ENCODE results near the gene DACH1.
A peak's percentile ranks its signal among the peaks of the same experiment; 100 is the strongest.
"Not testable (repeated sequence)": the region's sequence is repeated elsewhere in the genome, so short reads cannot be mapped to it uniquely, and the experiment has no call there.

DACH1 gene

DNA sequence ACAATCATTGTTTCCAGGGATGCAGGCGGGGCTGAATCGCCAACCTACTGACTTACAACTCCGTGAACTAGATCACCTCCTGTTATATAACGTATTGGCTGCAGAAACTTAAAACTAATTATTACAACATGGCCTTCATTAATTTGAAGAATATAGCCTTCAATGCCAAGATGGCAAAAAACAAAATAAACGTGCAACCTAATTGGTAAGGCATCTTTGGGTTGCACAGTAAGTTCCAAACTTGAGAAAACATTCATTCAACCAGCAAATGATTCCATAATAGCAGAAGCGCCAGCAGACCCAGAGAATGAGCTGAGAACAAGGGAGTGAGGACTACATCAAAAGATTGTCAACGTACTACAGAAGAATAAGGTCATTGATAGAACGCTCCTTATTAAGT is 39.8 kb downstream of the DACH1 start:
- DNase-seq = no peak

DNA sequence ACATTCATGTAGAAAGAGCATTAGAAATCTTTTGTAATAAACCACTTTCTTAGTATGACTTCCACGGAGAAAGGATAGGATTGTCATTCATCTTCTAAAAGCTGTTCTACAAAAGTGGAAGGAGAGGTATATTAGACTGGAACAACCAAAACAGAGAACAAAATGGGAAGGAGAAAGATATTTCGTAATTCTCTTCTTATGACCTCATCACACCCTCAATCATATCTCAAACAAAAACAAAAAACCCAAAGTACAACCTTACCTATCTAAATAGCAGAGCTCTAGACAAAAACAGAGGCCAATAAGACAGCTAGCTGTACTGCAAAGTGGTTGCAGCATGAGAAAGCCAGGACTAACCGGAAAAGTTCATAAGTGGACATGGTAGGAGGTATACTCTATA is 46.3 kb downstream of the DACH1 start:
- DNase-seq = no peak

DNA sequence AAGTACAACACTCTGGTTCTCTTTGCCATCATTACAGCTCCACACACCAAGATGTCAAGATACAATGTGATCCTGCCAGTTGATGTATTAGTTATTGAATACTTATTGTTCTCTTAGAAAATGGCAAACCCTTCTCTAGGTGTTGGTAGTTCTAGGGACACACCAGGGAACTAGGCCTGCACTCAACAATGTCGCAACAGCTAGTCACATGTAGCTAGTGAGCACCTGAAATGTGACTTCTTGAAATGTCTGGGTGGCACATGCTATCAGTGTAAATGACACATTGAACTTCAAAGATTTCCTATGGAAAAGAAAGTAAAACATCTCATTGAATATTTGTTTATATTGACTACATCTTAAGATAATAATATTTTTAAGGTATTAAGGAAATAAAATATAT is 49.7 kb downstream of the DACH1 start:
- no peak for DNase-seq

DNA sequence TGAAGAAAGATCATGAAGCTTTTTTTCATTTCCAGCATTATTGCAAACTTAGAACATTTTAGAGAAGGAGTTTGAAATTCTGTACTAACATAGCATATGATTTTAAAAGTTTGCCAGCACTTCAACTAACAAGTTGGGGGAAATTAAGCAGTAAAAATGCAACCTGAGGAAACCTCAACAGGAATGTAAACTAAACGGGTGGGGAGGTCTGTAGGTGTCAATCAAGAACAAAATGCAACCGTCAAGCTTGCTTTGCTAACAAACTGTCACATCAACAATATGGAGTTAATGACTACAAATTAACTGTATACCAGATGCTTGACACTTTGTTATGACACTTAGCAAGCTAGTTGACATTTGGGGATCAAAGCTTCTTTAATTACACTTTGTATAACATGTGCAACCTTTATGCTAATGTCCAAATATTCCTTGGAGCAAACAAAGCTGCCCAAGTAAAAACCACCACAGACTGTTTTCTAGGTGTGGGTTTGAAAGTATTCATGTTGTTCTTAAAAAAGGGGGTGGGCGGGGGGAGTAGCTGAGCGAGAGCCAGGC is 52.1 kb downstream of the DACH1 start:
- DNase-seq = no peak

DNA sequence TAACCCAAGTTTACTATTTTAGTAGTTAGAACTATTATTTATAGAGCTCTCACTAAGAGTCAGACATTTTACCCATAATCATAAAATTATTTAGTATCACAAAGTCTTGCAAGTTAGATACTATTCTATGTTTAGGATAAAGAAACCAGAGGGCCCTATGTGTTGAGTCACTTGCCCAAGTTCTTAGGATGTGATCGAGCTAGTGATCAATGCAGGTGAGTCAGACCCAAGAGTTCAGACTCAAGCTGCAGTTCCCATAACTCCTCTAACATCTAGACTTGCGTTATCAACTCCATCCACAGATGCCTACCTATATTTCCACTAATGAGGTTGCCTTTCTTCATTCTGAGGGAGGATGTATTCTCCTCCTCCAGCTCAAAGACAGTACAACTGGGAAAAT is 53.8 kb downstream of the DACH1 start:
- DNase-seq = no peak

DNA sequence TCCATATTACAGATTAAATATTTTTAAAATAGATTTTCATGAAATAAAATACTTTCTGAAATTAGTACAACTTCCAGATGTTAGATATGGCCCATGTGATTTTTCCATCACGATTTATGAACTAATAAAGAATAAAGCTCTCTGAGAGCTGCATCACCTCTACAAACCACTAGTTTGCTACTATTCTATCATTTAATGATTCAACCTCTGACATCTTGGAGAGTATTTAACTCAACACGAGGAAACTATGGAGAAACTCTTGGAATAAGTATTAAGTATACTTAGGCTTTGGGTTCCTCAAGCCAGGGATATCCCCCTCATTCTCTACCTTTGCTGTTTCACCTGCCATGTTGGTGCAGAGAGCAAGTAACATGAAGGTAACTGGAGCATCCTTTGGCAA is 55.7 kb downstream of the DACH1 start:
- DNase-seq = no peak

DNA sequence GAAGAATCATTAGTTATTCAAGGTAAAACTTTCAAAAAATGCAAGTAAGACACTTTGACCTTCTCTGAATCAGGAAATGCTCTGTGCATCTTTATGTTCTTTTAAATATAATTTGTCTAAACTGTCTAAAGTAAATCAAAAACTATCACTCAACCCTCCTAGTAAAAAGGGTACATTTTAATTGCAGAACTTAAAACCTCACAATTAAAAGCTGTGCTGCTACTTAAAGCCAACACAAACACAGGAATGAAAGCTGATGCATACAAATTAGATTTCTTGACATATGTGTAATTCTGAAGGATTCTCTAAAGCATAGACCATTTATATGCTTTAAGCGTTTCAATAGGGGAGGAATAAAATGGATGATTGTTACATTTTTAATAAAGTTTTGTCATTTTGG is 58.3 kb downstream of the DACH1 start:
- DNase-seq = no peak

DNA sequence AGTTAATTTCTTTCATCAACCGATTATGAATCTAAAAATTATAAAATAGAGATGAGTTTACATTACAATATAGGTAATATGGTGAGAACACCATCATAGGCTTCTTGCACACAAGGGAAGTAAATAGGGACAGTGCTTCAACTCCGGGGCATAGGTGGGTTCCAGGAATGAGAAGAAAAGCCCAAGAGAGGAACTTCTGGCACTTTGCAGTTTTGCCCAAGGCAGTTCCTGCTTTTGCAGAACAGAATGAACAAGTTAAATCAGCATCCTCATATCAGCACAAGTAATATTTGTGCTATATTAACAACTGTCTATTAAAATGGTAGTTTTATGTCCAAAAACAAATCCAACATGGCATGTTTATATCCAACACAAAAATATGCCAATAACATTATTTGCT is 60.1 kb downstream of the DACH1 start:
- no peak for DNase-seq

DNA sequence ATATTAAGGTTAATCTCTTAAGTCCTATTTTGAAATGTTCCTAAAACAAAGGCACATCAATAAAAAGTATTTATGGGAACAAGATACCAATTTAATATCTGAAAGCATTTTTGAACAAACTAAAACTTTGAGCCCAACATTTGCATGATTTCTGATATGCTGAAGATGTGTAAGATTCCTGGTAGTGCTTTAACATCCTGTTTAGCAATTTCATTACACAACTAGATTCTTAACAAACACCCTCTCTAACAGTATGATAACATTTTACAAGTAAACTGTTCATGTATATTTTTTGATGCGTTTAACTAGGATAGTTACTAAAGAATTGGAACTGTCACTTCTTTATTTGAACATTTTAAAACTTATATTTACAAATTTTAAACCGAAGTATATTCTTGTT is 63.9 kb downstream of the DACH1 start:
- no peak for DNase-seq

DNA sequence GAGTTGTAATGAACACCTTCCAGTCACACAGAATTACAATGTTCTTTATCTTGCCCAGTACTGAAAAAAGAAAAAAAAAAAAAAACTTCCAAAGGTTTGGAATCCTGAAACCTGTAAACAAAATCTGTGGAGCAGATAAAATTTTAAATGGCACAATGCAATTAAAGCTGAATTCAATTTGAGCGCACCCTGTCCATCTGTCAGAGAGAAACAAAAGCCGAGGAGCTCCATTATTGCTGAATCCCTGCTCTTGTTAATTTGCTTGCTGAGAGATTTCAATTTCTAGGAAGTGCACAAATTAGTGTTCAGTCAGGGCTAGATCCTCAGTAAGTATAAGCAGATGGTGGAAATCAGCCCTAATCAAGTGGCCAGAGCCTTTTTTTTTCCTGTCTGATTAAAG is 65.2 kb downstream of the DACH1 start:
- DNase-seq = no peak

DNA sequence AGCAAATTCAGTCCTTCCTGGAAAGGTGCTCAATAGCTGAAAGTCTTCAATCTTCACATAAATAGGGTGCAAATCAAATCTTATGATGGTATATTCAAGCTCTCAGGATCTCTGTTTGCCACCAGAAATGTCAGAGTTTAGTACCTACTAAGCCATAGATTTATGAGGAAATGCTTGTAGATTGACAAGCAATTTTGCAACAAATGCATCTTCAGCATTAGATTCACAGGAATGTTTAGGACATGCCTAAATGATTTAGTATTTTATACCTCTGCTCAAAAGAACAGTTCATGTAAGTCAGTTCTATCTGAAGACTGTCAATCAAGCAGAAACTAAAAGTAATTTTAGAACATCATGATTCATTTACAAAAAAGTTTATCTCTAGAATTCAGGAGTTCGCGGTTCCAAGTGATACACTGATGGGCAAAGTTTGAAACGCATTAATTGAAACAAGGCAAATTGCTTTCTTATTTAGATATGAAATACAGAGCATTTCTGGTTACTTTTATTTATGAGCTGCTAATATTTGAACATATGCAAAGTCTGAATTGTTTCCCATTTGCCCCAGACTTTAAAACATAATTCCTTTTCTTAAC is 65.7 kb downstream of the DACH1 start:
- DNase-seq = peak; percentile 27

DNA sequence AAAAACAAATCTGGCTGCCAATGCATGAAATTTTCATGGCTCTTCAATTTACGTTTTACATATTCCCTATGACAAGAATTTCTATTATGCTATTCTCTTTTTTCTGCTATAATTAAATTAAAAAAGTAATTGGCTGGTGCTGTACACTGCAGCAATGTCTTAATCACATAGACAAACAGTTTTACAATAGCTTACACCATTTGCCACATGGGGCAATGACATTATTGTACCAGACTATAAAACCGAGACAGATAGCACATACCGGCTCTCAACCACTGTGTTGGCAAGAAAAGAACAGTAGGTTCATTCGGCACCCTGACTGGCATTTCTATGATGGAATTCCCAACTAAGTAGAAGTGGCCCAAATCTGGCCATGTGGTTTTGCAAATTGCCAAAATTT is 67.7 kb downstream of the DACH1 start:
- no peak for DNase-seq

DNA sequence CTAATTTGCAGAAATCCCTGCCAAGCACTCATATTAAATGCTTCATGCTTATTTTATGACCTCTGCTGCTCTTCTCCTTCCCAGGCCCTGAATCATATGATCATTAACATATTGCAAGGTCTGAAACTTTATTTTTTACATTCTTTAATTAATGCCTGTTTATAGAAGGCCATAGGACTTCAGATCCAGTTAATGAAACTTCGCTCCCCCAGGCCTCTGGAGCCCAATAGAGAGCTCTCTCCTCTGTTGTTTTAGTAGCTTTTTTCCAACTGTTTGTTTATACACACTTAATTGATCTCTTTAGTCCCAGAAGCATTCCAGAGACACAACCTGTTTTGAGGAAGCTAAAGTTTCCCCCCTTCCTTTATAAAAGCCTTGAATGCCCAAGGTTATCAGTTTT is 68.3 kb downstream of the DACH1 start:
- DNase-seq = no peak

DNA sequence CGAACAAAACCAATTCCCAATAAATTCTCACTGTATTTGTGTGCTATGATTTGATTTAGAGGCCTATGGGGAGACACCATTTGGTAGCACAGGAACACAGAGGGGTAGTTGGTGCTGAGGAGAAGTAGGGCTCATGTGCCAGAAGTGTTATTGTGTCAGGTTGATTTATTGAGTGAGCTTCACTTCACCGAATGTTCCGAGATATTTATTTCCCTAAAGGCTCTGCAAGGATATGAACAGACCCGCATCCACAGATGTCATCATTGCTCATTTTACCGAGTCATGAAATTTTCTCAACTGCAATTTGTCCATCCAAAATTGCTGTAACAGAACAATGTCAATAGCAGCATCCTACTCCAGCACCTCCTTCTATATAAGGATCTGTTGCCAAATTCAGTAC is 69.5 kb downstream of the DACH1 start:
- no peak for DNase-seq

DNA sequence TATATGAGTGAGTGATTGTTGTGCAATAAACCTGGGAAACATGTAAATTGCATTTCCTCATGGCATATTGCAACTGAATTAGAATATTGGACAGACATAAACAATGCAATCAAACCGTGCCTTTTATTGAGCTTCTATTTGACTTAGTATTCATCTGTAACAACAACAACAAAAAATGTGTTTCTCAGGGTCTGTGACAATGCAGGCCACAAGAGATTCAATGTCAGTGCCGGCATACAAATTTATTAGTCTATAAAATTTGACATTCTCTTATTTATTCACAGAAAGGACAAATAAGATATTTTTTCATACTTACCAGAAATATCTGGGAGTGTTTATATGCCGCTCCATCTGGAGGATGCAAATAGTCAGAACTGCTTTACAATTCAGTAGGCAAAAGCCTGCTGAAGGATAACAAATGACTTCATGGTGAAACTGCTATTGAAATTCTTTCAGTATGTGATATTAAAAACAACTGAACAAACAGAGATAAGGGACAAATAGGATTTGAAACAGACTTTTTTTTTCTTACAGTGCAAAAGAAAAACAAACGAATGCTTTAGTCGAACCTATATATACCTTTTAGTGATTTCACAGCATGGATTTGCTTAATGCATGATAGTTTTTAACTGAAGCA is 77.2 kb downstream of the DACH1 start:
- no peak for DNase-seq

DNA sequence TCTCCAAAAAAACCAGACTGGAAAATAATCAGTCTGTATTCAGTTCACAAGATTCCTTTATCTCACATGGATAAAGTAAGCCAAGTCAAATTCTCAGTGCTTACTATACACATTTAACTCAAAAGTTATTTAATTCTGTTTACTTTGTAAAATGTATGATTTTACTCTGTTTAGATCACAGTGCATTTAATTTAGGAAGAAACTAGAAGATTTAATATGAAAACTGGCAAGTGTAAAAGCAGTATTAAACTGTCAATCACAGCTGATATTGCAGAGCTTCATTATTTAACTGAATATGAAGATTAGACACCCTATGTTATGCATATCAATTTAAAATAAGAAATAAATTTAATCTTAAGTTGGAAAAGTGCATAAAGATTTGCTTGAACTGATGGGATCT is 78.0 kb downstream of the DACH1 start:
- DNase-seq = no peak

DNA sequence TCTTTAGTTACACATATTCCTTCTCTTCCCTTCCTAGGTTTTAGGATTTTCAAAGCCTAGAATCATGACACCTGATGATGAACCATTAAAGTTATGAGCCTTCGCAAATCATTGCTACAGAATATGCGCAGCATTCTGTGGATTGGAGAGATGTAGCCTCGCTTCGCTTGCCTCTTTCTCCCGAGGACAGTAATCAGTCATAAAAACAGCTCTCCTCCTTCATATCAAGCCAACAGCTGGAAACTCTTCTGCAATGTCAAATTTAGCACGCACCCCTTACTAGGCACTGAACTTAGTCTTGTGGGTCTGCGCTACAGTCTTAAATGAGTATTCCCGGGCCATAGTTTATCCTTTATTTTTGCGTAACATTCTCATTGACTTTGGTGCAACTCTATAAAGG is 79.6 kb downstream of the DACH1 start:
- no peak for DNase-seq

DNA sequence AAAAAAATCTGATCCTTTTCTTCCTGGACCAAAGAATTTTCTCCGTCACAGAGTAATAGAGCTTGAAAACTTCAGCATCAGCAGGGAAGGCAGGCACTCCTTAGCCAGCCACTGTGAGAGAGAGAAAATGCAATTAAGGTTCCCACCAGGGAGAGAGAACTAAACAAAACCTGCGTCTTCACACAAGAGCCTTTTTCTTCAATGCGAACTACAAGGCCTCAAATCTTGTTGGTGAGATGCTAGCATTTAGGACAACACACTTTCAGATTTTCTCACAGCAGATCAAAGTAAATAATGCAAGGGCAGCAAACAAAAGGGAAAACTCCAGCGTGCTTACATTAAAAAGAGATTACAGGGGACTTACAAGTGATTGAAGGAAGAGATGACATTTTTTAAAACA is 80.1 kb downstream of the DACH1 start:
- DNase-seq = no peak

DNA sequence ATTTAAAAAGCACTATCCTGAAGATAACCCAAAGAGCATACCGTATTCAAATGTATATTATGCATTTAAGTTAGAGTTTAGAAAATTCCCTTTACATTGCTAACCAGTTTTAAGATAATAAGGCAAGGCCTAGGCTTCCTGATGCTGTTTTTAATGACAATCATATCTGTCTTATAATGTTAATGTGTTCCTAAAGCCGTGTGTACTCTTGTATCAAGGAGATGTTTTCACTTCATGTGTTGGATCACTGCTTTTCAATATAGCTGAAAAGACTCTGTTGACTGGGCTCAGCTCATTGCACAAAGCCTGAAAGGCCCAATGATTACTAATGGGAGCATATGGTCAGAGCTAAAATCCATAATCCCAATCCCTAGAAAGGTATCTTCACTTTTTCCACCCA is 81.6 kb downstream of the DACH1 start:
- DNase-seq = no peak

DNA sequence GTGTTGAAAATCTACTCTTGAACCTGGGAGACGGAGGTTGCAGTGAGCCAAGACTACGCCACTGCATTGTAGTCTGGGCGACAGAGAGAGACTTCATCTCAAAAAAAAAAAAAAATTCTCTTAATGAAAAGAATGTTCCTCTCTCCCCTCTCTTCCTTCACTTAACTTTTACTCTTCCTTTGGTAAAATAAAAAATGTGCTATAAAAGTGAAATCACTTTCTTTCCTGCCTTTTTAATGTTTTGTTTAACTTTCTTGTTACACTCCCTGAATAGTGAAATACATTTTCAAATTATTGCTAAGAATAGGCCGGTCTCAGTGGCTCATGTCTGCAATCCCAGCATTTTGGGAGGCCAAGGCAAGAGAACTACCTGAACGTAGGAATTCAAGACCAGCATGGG is 86.5 kb downstream of the DACH1 start:
- DNase-seq = no peak

DNA sequence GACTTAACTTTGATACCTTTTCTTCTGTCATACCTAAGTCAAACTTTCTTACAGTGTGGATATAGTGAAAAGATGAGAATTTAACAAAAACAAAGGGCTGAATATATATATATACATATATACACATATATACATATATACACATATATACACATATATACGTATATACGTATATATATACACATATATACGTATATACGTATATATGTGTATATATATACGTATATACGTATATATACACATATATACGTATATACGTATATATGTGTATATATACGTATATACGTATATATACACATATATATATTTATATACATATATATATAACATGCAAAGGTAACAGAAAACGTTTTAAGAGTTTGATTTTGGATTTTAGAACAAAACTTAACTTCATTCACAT is 88.0 kb downstream of the DACH1 start:
- not testable (repeated sequence) for DNase-seq

DNA sequence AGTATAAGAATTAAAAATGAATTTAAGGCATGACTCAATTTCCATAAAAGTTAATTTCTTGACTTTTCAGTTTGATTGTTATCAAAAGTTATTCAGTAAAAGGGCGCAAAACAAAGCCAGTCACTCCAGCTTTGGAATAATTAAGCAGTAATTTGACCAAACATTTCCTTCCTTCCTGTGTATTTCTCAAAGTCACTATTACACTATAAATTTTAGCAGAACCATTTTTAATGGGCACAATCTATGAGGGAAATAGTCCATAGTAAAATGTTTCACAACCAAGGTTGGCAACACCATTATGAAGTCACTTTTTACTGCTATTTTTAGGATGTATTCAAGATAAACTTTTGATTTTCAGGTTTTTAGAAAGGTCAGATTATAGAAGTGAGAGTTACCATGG is 91.0 kb downstream of the DACH1 start:
- DNase-seq = no peak

DNA sequence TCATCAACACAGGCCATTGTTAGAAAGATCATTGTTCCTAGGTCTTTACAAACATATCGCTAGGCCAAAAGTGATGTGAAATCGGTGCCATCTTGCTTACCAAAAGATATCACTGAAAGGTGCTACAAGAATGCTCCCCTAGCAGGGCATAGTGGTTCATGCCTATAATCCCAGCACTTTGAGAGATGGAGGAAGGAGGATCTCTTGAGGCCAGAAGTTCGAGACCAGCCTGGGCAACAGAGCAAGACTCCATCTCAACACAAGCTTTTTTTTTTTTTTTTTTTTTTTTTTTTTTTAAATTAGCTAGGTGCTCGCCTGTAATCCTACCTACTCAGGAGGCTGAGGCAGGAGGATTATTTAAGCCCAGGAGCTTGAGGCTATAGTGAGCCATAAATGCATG is 92.1 kb downstream of the DACH1 start:
- DNase-seq = no peak

DNA sequence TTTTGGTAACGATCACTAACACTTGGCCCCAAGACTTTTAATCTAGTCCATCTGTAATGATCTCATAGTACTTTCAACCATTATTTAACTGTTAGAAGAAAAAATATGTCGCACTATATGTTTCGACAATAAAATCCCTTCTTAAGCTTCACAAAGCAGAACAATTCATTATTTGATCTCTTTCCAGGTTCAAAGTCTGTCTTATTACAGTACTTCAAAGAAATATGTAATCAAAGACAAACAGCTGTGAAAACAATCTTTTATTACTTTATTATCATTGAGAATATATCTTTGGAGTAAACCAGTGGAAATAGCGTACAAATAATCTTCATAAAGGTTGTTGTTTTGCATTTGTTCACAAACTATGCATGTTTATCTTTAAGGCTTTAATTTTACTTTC is 93.5 kb downstream of the DACH1 start:
- no peak for DNase-seq

DNA sequence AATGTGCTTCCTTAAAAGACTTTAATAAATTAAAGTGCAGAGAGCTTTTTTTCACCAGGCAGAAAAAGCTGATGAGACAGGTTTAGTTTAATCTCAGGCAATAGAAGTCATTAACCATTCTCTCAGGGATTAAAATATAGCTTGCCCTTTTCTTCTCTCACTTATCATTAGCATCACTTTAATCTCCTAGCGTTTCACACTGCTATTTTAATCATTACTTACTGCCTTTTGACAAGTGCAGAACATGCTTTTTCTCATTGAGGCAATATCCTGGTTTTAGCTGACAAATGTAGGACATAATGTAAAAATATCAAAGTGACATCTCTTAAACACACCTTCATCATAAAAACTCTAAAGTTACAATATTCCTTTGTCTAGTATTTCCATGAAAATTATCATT is 94.6 kb downstream of the DACH1 start:
- no peak for DNase-seq
